ENCODE data around the gene CEP85. TPM values are rescaled to one million over a fixed set of nuclear protein-coding genes. Genes with fewer than 3 reads are reported as not detected.
"Not testable (repeated sequence)": the region's sequence is repeated elsewhere in the genome, so short reads cannot be mapped to it uniquely, and the experiment has no call there.

The CEP85 gene
- polyA plus RNA-seq, 4 donors, result 12.8 to 20.4 (median 17.5) TPM

DNA sequence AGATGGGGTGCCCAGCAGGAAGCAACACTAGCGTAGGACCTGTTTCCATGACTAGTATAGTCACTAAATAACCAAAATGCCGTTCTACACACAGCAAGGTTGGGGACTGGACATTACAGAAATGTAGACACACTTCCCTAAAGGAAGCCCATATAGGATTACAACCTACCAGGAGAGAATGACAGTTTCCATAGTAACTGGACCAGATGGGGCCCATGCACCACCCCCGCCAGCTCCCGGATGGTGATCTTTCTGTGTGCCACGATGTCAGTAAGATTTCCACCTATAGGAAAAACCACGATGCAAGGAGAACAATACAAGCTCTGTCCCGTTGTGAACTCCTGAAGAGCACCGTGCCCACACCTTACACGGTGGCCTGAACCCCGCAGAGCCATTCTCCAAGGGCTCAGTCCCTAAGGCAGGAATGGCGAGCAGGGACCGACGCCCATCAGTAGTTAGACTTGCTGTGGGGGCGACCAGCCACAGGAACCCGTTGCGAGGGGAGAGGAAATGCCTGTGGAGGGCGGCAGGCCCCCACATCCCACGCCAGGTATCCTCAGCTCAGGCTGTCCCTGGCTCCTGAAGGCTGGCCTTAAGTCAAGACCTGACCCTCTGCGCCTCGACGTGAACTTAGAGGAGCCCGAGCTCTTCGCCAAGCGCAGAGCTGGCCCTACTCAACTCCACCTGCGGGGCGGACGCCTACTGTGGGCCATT, 13.6 kb upstream of the CEP85 start:
- no peak for DNase-seq (ENCODE audit: low read depth in 4 of 4, low spot score in 3 of 4)

DNA sequence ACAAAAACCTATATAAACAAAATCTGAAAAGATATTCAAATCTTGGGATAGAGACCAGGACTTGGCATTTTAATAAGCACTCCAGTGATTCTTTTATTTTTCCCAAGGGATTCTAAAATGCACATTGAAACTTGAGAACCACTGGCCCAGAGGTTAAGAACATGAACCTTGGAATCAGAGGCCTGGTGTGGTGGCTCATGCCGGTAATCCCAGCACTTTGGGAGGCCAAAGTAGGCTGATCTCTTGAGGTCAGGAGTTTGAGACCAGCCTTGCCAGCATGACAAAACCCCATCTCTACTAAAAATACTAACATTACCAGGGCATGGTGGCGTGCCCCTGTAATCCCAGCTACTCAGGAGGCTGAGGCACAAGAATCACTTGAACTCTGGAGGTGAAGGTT, 12.9 kb upstream of the CEP85 start:
- no peak for DNase-seq (ENCODE audit: low read depth in 4 of 4, low spot score in 3 of 4)

DNA sequence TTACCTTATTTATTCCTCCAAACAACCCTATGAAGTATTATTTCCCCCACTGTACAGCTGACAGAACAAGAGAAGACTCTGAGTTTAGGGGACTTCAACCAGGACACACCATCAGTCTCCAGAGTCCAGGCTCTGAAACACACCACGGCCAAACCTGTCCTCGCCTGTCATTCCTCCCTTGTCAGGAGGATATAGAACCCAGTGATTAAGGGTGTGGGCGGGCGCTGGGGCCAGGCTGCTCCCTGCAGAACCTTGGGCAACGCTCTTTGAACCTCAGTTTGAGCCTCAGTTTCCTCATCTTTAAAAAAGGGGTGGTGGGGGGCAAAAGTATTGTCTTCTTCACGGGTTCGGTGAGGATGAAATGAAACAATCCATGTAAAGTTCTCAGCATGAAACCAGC, 9.4 kb upstream of the CEP85 start:
- DNase-seq (ENCODE audit: low read depth in 4 of 4, low spot score in 3 of 4), result no peak

- no peak for DNase-seq (ENCODE audit: low read depth in 4 of 4, low spot score in 3 of 4)
Measured at GRCh38 chr1:26225033-26225831, 8.8 kb upstream of the CEP85 start.

- DNase-seq (ENCODE audit: low read depth in 4 of 4, low spot score in 3 of 4), result not testable (repeated sequence)
Measured at GRCh38 chr1:26230682-26231081, 3.3 kb upstream of the CEP85 start.

- no peak for DNase-seq (ENCODE audit: low read depth in 4 of 4, low spot score in 3 of 4)
Measured at GRCh38 chr1:26234644-26235370, 807 bp downstream of the CEP85 start.

DNA sequence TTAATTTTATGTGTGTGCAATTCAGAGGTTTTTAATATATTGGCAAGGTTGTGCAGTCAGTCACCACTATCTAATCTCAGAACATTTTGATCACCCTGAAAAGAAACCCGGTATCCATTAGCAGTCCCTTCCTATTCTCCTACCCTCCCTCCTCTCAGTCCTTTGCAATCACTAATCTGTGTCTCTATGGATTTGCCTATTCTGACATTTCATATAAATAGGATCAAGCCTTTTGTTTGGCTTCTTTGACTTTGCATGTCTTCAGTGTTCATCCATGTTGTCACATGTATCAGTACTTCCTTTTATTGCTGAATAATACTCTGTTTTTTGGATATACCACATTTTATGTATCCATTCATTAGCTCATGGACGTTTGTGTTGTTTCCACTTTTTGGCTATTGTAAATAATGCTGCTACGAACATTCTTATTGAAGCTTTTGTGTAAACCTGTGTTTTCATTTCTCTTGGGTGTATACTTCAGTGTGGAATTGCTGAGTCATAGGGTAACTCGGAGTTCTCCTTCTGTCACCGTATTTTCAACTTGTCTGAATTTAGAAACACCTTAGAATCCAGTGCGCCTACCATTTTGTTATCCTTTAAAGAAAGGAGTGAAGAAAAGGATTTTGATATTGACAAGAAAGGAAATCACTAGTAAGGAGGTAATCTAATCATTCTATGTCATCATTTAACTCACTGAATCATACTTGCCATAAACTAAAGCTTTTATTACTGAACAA, 3.4 kb downstream of the CEP85 start:
- no peak for DNase-seq (ENCODE audit: low read depth in 4 of 4, low spot score in 3 of 4)

GRCh38 chr1:26239936-26240335, 5.9 kb downstream of the CEP85 start:
- DNase-seq (ENCODE audit: low read depth in 4 of 4, low spot score in 3 of 4), result no peak

DNA sequence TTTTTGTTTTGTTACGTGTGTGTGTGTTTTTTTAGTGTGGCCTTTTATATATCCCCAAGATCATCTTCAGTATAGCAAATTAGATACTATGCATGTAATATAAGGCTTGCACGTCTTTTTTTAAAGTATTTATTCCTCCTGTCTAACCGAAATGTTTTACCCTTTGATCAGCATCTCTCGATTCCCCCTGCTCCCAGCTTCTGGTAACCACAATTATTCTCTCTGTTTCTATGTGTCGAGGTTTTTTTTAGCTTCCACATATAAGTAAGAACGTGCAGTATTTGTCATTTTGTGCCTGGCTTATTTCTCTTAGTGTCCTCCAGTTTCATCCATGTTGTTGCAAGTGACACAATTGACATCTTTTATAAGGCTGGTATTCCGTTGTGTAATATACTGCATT, 18.7 kb downstream of the CEP85 start:
- DNase-seq (ENCODE audit: low read depth in 4 of 4, low spot score in 3 of 4), result no peak

DNA sequence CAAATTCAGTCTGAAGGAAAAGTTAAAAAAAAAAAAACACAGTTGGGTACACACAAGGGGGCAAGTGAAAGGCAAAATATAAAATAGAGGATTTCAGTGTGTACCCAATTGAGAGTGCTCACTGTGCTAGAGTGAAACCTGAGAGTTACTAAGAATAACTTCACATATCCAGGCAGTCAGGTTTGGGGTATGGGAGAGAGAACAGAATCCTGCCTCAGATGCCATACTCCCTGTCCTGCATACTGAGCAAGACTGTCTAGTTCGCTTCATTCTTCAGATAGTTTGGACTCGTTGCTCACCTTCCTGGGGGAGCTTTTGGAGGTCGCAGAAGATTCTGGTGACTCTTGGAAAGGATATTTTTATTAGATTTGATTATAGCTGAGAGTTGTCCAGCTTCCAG, 20.4 kb downstream of the CEP85 start:
- no peak for DNase-seq (ENCODE audit: low read depth in 4 of 4, low spot score in 3 of 4)

DNA sequence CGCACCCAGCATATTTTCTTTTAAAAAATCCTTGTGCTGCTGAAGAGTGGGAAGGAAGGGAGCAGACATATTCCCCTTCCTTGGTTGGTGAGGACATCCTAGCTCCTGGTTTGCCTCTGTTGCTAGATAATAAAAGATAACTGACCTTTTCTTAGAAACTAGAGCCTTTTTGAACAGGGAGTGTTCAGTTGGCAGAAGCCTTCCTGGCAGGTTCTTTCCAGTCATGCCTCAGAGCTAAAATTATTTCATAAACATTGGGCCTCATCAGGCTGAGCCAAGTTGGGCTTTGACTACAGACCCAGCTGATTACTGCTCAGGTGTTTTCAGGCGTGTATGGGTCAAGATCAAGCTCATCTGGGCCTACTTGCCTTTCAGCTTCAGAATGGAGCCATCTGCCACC, 23.2 kb downstream of the CEP85 start:
- DNase-seq (ENCODE audit: low read depth in 4 of 4, low spot score in 3 of 4), result no peak

- DNase-seq (ENCODE audit: low read depth in 4 of 4, low spot score in 3 of 4), result no peak
Measured at GRCh38 chr1:26259005-26259404, 25.0 kb downstream of the CEP85 start.

- DNase-seq (ENCODE audit: low read depth in 4 of 4, low spot score in 3 of 4), result no peak
Measured at GRCh38 chr1:26259578-26259977, 25.6 kb downstream of the CEP85 start.

DNA sequence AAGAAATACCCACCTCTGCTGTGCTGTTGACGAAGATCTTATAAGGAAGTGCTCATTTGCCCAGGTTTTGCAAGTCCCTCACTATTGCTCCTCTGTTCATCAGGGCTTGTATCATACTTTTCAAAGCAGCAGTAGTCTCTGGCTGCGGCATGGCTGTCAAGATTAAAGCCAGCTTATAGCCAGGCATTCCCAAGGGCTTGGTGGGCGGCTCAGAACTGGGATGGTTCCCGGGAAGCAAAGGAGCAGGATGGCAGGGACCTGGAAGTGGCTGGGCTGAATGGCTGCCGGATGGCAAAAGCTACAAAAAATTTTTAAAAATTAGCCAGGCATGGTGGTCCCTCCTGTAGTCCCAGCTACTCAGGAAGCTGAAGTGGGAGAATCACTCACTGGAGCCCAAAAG, 29.2 kb downstream of the CEP85 start:
- no peak for DNase-seq (ENCODE audit: low read depth in 4 of 4, low spot score in 3 of 4)

DNA sequence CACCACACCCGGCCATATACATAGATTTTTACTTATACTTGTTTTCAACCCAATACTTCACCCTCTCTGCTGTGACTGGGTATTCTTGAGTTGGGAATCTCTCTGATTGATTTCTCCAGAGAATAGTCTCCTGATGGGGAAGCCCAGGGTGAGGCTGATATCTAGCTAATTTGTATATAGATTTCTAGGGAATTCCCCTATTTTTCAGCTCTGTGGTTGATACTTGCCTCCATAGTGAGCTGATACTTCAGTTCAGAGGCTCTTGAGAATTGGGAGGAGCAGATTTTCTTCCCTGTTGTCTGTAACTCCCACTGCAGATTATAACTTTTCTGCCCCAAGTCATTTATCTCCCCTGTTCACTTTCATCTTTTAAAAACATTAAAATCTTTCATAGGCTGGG, 31.4 kb downstream of the CEP85 start:
- DNase-seq (ENCODE audit: low read depth in 4 of 4, low spot score in 3 of 4), result no peak

- no peak for DNase-seq (ENCODE audit: low read depth in 4 of 4, low spot score in 3 of 4)
Measured at GRCh38 chr1:26268290-26269197, 34.5 kb downstream of the CEP85 start.

DNA sequence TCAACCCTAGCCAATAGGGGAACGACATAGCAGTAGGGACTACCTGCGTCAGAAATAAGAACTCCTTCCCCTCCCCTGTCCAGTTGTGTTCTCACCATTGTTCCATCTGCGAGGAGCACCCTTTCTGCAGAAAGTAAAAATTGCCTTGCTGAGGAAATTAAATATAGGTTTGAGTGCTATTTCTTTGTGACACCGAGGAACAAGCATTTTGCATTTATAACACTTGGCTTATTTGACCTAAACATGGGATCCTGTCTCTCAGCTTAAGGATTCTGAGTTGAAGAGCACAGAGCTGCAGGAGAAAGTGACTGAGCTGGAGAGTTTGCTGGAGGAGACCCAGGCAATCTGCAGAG, 35.2 kb downstream of the CEP85 start:
- no peak for DNase-seq (ENCODE audit: low read depth in 4 of 4, low spot score in 3 of 4)

- no peak for DNase-seq (ENCODE audit: low read depth in 4 of 4, low spot score in 3 of 4)
Measured at GRCh38 chr1:26274801-26275425, 40.9 kb downstream of the CEP85 start.
